ENCODE measurements around the gene ZBTB8B. TPM values are rescaled to one million over a fixed set of nuclear protein-coding genes. Genes with fewer than 3 reads are reported as not detected.
A peak's percentile ranks its signal among the peaks of the same experiment; 100 is the strongest.

Gene ZBTB8B
- total RNA-seq, 1 donor from 2014 or later = 5.6 TPM

GRCh38 chr1:32508761-32509160 is 43.9 kb downstream of the ZBTB8B start:
- Histone ChIP-seq H3F3A (ENCODE audit: low read depth) (peaks cover 6% of the 10 kb centered on the region), H3K9ac (no peak overlapping the region), H2AFZ (replicated peaks) (no peak overlapping the region), H3K9me3 (ENCODE audit: low read depth) (no peaks in the 10 kb centered on the region), H3K4me3 (no peak overlapping the region), H3K27ac (no peak overlapping the region), H3K79me2 (ENCODE audit: low read depth) (no peaks in the 10 kb centered on the region), H3K36me3 (no peaks in the 10 kb centered on the region), H3K27me3 (no peaks in the 10 kb centered on the region), H3K4me1 (no peaks in the 10 kb centered on the region), H4K20me1 (ENCODE audit: low read depth) (no peaks in the 10 kb centered on the region), H3K4me2 (no peak overlapping the region)
- no peak for DNase-seq (ENCODE audit: low spot score)
- H3K4me3 Mint-ChIP-seq = peak overlapping the region; percentile 43
- peaks cover 3% of the 10 kb centered on the region for H3K4me1 Mint-ChIP-seq
- TF ChIP-seq EZH2 (IDR thresholded peaks at IDR 0.05) = no peak
- TF ChIP-seq CTCF (IDR thresholded peaks at IDR 0.05) = no peak
- TF ChIP-seq EZH2phosphoT487 (IDR thresholded peaks at IDR 0.05) = no peak
- peaks cover 3% of the 10 kb centered on the region for H3K9me3 Mint-ChIP-seq
- H3K27me3 Mint-ChIP-seq (ENCODE audit: insufficient read depth, low read depth) = peaks cover 4% of the 10 kb centered on the region
- peak overlapping the region; percentile 89 for H3K27ac Mint-ChIP-seq
- H3K36me3 Mint-ChIP-seq = no peaks in the 10 kb centered on the region

GRCh38 chr1:32509939-32510338 is 45.1 kb downstream of the ZBTB8B start:
- Histone ChIP-seq H3F3A (ENCODE audit: low read depth) (peaks cover 6% of the 10 kb centered on the region), H3K4me1 (no peaks in the 10 kb centered on the region), H3K79me2 (ENCODE audit: low read depth) (no peaks in the 10 kb centered on the region), H3K36me3 (no peaks in the 10 kb centered on the region), H3K9ac (no peak overlapping the region), H2AFZ (replicated peaks) (no peak overlapping the region), H3K4me2 (no peak overlapping the region), H3K27me3 (no peaks in the 10 kb centered on the region), H4K20me1 (ENCODE audit: low read depth) (no peaks in the 10 kb centered on the region), H3K4me3 (no peak overlapping the region), H3K27ac (no peak overlapping the region), H3K9me3 (ENCODE audit: low read depth) (no peaks in the 10 kb centered on the region)
- TF ChIP-seq EZH2phosphoT487 (IDR thresholded peaks at IDR 0.05) = no peak
- no peak for TF ChIP-seq EZH2 (IDR thresholded peaks at IDR 0.05)
- no peak for TF ChIP-seq CTCF (IDR thresholded peaks at IDR 0.05)
- H3K4me1 Mint-ChIP-seq = peaks cover 3% of the 10 kb centered on the region
- peaks cover 3% of the 10 kb centered on the region for H3K9me3 Mint-ChIP-seq
- peaks cover 3% of the 10 kb centered on the region for H3K27me3 Mint-ChIP-seq (ENCODE audit: insufficient read depth, low read depth)
- DNase-seq (ENCODE audit: low spot score) = no peak
- no peaks in the 10 kb centered on the region for H3K36me3 Mint-ChIP-seq
- no peak overlapping the region for H3K27ac Mint-ChIP-seq
- H3K4me3 Mint-ChIP-seq = no peak overlapping the region

Other genes with a start within 250 kb of the ZBTB8B start
- 6.0 and 13.7 TPM in 2 replicates for gene TMEM234, start 242.7 kb upstream of the ZBTB8B start, total RNA-seq (ENCODE audit: low replicate concordance)
- gene EIF3I, start 242.7 kb upstream of the ZBTB8B start, total RNA-seq (ENCODE audit: low replicate concordance) = 204 and 220 TPM in 2 replicates
- 0.17 and 5.3 TPM in 2 replicates for gene FAM167B, start 217.8 kb upstream of the ZBTB8B start, total RNA-seq (ENCODE audit: low replicate concordance)
- 0.32 and 0.77 TPM in 2 replicates for gene LCK, start 213.8 kb upstream of the ZBTB8B start, total RNA-seq (ENCODE audit: low replicate concordance)
- 129 and 145 TPM in 2 replicates for gene HDAC1, start 173.0 kb upstream of the ZBTB8B start, total RNA-seq (ENCODE audit: low replicate concordance)
- gene MARCKSL1, start 128.8 kb upstream of the ZBTB8B start, total RNA-seq (ENCODE audit: low replicate concordance) = 258 and 542 TPM in 2 replicates
- 3.8 and 7.6 TPM in 2 replicates for gene FAM229A, start 102.6 kb upstream of the ZBTB8B start, total RNA-seq (ENCODE audit: low replicate concordance)
- gene TSSK3, start 102.5 kb upstream of the ZBTB8B start, total RNA-seq (ENCODE audit: low replicate concordance) = not detected in 2 replicates
- gene BSDC1, start 70.6 kb upstream of the ZBTB8B start, total RNA-seq (ENCODE audit: low replicate concordance) = 47.5 and 67.4 TPM in 2 replicates
- gene ZBTB8A, start 74.4 kb downstream of the ZBTB8B start, total RNA-seq (ENCODE audit: low replicate concordance) = 10.4 and 15.9 TPM in 2 replicates
- gene ZBTB8OS, start 185.5 kb downstream of the ZBTB8B start, total RNA-seq (ENCODE audit: low replicate concordance) = 55.1 and 59.8 TPM in 2 replicates
- gene RBBP4, start 186.1 kb downstream of the ZBTB8B start, total RNA-seq (ENCODE audit: low replicate concordance) = 440 and 474 TPM in 2 replicates
- gene SYNC, start 237.7 kb downstream of the ZBTB8B start, total RNA-seq (ENCODE audit: low replicate concordance) = not detected in 2 replicates

All from neural progenitor cell (in vitro differentiated cells).